Transverse colon (tissue), 4 donors: ENCODE measurements around the gene KRTAP25-1.

Source experiments
- EP300 ChIP-seq: sonication (generic); formaldehyde crosslinking; IDR thresholded peaks from one replicate; pipeline ENCODE4 v1.6.1; 2017; ENCODE audit warnings: antibody characterized with exemption, low read depth
- POLR2A ChIP-seq: fragments of 450-650 bp; IDR thresholded peaks from one replicate; pipeline ENCODE4 v1.6.1; 2016; ENCODE audit warnings: antibody characterized with exemption, mild to moderate bottlenecking, moderate library complexity
- POLR2AphosphoS5 ChIP-seq, 3 donors: sonication (generic); formaldehyde crosslinking; IDR thresholded peaks; one replicate each; pipeline ENCODE4 v1.6.1; 2016; ENCODE audit warnings: antibody characterized with exemption in 3 of 3
- TF ChIP-seq, protein P1 (sequence below), 5 experiments: fragments of 200-600 bp in 3 of 5; fragments of 450-650 bp in 2 of 5; sonication (generic) in 3 of 5; IDR thresholded peaks; 1 replicate in 2 of 5; 2 replicates in 3 of 5; pipeline ENCODE4 v1.5.1; 2016 to 2017; ENCODE audit warnings: antibody characterized with exemption in 5 of 5, inconsistent platforms in 3 of 5, mild to moderate bottlenecking in 2 of 5, moderate library complexity in 1 of 5

- TF ChIP-seq, protein P1, sequence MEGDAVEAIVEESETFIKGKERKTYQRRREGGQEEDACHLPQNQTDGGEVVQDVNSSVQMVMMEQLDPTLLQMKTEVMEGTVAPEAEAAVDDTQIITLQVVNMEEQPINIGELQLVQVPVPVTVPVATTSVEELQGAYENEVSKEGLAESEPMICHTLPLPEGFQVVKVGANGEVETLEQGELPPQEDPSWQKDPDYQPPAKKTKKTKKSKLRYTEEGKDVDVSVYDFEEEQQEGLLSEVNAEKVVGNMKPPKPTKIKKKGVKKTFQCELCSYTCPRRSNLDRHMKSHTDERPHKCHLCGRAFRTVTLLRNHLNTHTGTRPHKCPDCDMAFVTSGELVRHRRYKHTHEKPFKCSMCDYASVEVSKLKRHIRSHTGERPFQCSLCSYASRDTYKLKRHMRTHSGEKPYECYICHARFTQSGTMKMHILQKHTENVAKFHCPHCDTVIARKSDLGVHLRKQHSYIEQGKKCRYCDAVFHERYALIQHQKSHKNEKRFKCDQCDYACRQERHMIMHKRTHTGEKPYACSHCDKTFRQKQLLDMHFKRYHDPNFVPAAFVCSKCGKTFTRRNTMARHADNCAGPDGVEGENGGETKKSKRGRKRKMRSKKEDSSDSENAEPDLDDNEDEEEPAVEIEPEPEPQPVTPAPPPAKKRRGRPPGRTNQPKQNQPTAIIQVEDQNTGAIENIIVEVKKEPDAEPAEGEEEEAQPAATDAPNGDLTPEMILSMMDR (IDR thresholded peaks at IDR 0.05) = no peak
- TF ChIP-seq POLR2AphosphoS5 (IDR thresholded peaks at IDR 0.05) (no peak), POLR2A (no peak), EP300 (no peak)
Measured at GRCh38 chr21:30336596-30336995, 47.3 kb upstream of the KRTAP25-1 start.
